Caco-2 (cell line): ENCODE data around the gene TTYH3. TPM values are rescaled to one million over a fixed set of nuclear protein-coding genes. Genes with fewer than 3 reads are reported as not detected.
A peak's percentile ranks its signal among the peaks of the same experiment; 100 is the strongest.

Source experiments
- BruUV-seq: library from RNA; stranded (reverse); fragments of 400-500 nt; replicated peaks from 2 replicates; lab custom pipeline; 2021; lab: Mats Ljungman, UMichigan
- CTCF ChIA-PET: fragments of 300-600 bp; sonication (Branson Sonifier 250); formaldehyde crosslinking; loops from one replicate; lab custom pipeline; 2022; ENCODE audit warnings: antibody characterized with exemption; lab: Charles Lee
- POLR2A ChIA-PET: fragments of 300-600 bp; sonication (Branson Sonifier 250); formaldehyde crosslinking; loops from one replicate; lab custom pipeline; 2022; ENCODE audit warnings: antibody characterized with exemption; lab: Charles Lee
- DNase-seq, 2 experiments: peaks; one replicate each; pipeline versions ENCODE4 v3.0.0 to v3.0.0-alpha.2; 2020 to 2022
- H3K27me3 ChIP-seq: replicated peaks from 2 replicates; pipeline ENCODE4 v1.6.0; 2011; ENCODE audit warnings: low read length; ENCODE audit not compliant: control insufficient read depth, insufficient read depth
- H3K36me3 ChIP-seq: 2 replicates; pipeline ENCODE4 v1.5.1; 2011; ENCODE audit warnings: low read length; ENCODE audit not compliant: control insufficient read depth, insufficient read depth
- H3K4me1 ChIP-seq: fragments of 250-450 bp; sonication (Bioruptor Pico); 2 replicates; pipeline ENCODE4 v1.5.1; 2020; ENCODE audit warnings: mild to moderate bottlenecking
- H3K4me3 ChIP-seq: 2 replicates; pipeline ENCODE4 v1.5.1; 2011; ENCODE audit warnings: low read depth, mild to moderate bottlenecking, control low read depth, low read length
- H3K9me3 ChIP-seq: fragments of 250-450 bp; sonication (Bioruptor Pico); 2 replicates; pipeline ENCODE4 v1.5.1; 2020; ENCODE audit warnings: mild to moderate bottlenecking, moderate library complexity
- H3K27ac Mint-ChIP-seq: one replicate; pipeline ENCODE4 v1.8.0; 2022; ENCODE audit warnings: mixed read lengths; ENCODE audit not compliant: unreplicated experiment
- H3K27me3 Mint-ChIP-seq: one replicate; pipeline ENCODE4 v1.8.0; 2022; ENCODE audit warnings: mixed read lengths; ENCODE audit not compliant: insufficient read depth, unreplicated experiment
- H3K36me3 Mint-ChIP-seq: one replicate; pipeline ENCODE4 v1.8.0; 2022; ENCODE audit warnings: mild to moderate bottlenecking, mixed read lengths; ENCODE audit not compliant: insufficient read depth, unreplicated experiment
- H3K4me1 Mint-ChIP-seq: one replicate; pipeline ENCODE4 v1.8.0; 2022; ENCODE audit warnings: low read depth, mixed read lengths; ENCODE audit not compliant: unreplicated experiment
- H3K4me3 Mint-ChIP-seq: one replicate; pipeline ENCODE4 v1.8.0; 2022; ENCODE audit warnings: mild to moderate bottlenecking, moderate library complexity, mixed read lengths; ENCODE audit not compliant: unreplicated experiment
- H3K9me3 Mint-ChIP-seq: one replicate; pipeline ENCODE4 v1.8.0; 2022; ENCODE audit warnings: mixed read lengths; ENCODE audit not compliant: unreplicated experiment
- CTCF ChIP-seq, 2 experiments: fragments of 200-600 bp in 1 of 2; IDR thresholded peaks; 1 replicate in 1 of 2; 2 replicates in 1 of 2; pipeline versions ENCODE4 v1.5.1 to v1.8.0; 2011 to 2022; ENCODE audit warnings: antibody characterized with exemption in 1 of 2, control low read depth in 1 of 2, inconsistent platforms in 1 of 2, low read depth in 1 of 2, low read length in 1 of 2, mild to moderate bottlenecking in 1 of 2, moderate library complexity in 1 of 2; ENCODE audit not compliant: insufficient read depth in 1 of 2, severe bottlenecking in 1 of 2, unreplicated experiment in 1 of 2
- intact Hi-C: fragments of 100-400 bp; cut with micrococcal nuclease; formaldehyde crosslinking; loops from one replicate; pipeline ENCODE4 v1.10.0; 2022; ENCODE audit not compliant: unreplicated experiment
- total RNA-seq: library from RNA; stranded (reverse); gene quantifications from 2 replicates; pipeline ENCODE4 v1.2.3, GENCODE V29; 2022

The TTYH3 gene
- total RNA-seq, 1 experiment from 2014 or later = 57.3 TPM

GRCh38 chr7:2611922-2612321 lies 19.9 kb upstream of the TTYH3 start:
- ChIA-PET CTCF (interaction anchor here (0.9 to 1.5 kb wide), 2 partner anchors 148 to 161 kb away, joined by 3 read pairs; no protein-coding TSS in a partner anchor), POLR2A (no interaction called here)
- Mint-ChIP-seq H3K4me3 (no peak overlapping the region), H3K4me1 (peaks cover 5% of the 10 kb centered on the region), H3K36me3 (no peaks in the 10 kb centered on the region), H3K27ac (no peak overlapping the region), H3K9me3 (no peaks in the 10 kb centered on the region), H3K27me3 (no peaks in the 10 kb centered on the region)
- intact Hi-C loops = no loop called here
- no TSS peak for BruUV-seq
- no peak overlapping the region for H3K4me3 ChIP-seq
- no peak for DNase-seq
- H3K4me1 ChIP-seq = no peaks in the 10 kb centered on the region
- H3K27me3 ChIP-seq = no peaks in the 10 kb centered on the region
- TF ChIP-seq CTCF (IDR thresholded peaks at IDR 0.05; ENCODE audit: insufficient read depth in 1 of 2, low read depth in 1 of 2, low read length in 1 of 2, severe bottlenecking in 1 of 2, unreplicated experiment in 1 of 2) = no peak
- no peaks in the 10 kb centered on the region for H3K36me3 ChIP-seq
- H3K9me3 ChIP-seq = no peaks in the 10 kb centered on the region

GRCh38 chr7:2612445-2613097 lies 19.2 kb upstream of the TTYH3 start:
- intact Hi-C loops = no loop called here
- Mint-ChIP-seq H3K27me3 (no peaks in the 10 kb centered on the region), H3K4me3 (no peak overlapping the region), H3K4me1 (peaks cover 9% of the 10 kb centered on the region), H3K9me3 (no peaks in the 10 kb centered on the region), H3K27ac (no peak overlapping the region), H3K36me3 (no peaks in the 10 kb centered on the region)
- TF ChIP-seq CTCF (IDR thresholded peaks at IDR 0.05; ENCODE audit: insufficient read depth in 1 of 2, low read depth in 1 of 2, low read length in 1 of 2, severe bottlenecking in 1 of 2, unreplicated experiment in 1 of 2) = no peak
- no TSS peak for BruUV-seq
- ChIA-PET CTCF (interaction anchor here (0.5 to 1.5 kb wide), 3 partner anchors 60 to 161 kb away, joined by 3 to 4 read pairs (median 3); no protein-coding TSS in a partner anchor), POLR2A (no interaction called here)
- DNase-seq = peak in 1 of 2 experiments; percentile 69
- H3K4me1 ChIP-seq = no peaks in the 10 kb centered on the region
- no peak overlapping the region for H3K4me3 ChIP-seq
- H3K9me3 ChIP-seq = no peaks in the 10 kb centered on the region
- no peaks in the 10 kb centered on the region for H3K36me3 ChIP-seq
- no peaks in the 10 kb centered on the region for H3K27me3 ChIP-seq

- Histone ChIP-seq H3K9me3 (no peaks in the 10 kb centered on the region), H3K4me1 (no peaks in the 10 kb centered on the region), H3K27me3 (no peaks in the 10 kb centered on the region), H3K4me3 (no peak overlapping the region), H3K36me3 (no peaks in the 10 kb centered on the region)
- BruUV-seq = no TSS peak
- intact Hi-C loops = no loop called here
- ChIA-PET POLR2A (interaction anchor here (0.5 kb wide), 1 partner anchor 18 kb away, joined by 5 read pairs; no protein-coding TSS in a partner anchor), CTCF (interaction anchor here (0.5 to 1.5 kb wide), 3 partner anchors 61 to 162 kb away, joined by 3 to 4 read pairs (median 3); no protein-coding TSS in a partner anchor)
- Mint-ChIP-seq H3K4me1 (peaks cover 11% of the 10 kb centered on the region), H3K27ac (no peak overlapping the region), H3K4me3 (no peak overlapping the region), H3K9me3 (no peaks in the 10 kb centered on the region), H3K36me3 (no peaks in the 10 kb centered on the region), H3K27me3 (no peaks in the 10 kb centered on the region)
- no peak for DNase-seq
- TF ChIP-seq CTCF (IDR thresholded peaks at IDR 0.05; ENCODE audit: insufficient read depth in 1 of 2, low read depth in 1 of 2, low read length in 1 of 2, severe bottlenecking in 1 of 2, unreplicated experiment in 1 of 2) = no peak
These were observed 18.5 kb upstream of the TTYH3 start for GRCh38 chr7:2613098-2613930.
